RKO (cell line): Measurements from ENCODE around the gene HS1BP3.

Experiments used
- DNase-seq: peaks from one replicate; pipeline ENCODE4 v3.0.0-alpha.2; 2016; ENCODE audit warnings: low spot score

HS1BP3 gene

DNA sequence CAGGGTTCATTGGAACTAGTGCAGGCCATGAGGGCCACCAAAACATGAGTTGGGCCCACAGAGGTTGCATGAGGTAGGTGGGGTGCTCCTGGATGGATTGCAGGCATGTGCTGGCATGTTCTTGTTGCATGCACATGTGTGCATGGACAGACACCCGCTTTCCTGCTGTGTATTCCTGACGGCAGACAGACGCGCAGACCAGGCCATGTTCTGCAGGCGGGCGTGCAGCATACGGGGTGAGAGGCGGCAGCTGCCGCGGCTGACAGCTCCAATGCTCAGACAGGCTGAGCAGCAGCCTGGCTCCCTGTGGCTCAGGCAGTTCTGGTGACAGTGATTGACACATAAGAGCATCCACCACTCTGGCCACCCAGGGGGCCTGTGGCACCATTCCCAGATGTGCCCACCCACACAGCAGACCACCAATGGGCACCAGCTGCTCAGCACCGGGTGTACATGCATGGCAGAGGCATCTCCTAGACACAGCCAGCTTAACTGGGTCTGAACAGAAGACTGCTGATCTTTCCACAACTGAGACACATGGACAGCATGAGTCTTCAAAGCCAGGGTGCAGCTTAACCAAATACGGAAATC lies 21.2 kb downstream of the HS1BP3 start:
- no peak for DNase-seq

- no peak for DNase-seq
Measured at GRCh38 chr2:20629181-20629580, 21.7 kb downstream of the HS1BP3 start.

DNA sequence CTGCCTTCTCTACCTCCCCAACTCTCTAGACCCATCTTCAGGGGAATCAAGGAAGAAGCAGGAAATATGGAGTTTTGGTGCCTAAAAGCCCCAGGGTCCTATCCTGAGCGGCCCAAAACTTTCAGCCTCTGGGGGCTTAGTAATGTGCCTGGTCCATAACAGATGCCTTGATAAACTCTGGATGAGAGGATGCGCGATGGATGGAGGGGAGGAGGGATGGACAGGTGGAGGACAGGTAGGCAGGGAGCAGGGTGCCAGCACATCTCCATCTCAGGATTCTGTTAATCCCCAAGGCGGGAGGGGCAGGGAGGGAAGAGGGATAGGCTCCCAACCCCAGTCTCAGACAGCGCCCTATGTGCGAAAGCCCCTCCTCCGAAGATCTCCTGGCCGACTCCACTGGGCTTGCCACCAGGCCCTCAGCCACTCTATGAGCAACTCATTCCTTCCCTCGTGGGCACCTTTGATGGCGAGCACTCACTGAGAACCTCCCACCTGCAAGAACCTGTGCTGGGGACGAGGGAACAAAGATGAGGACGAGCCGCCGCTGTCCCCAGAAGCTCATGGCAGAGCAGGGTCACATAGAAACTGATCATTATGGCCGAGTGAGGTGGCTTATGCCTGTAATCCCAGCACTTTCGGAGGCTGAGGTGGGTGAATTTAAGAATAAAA lies 23.1 kb downstream of the HS1BP3 start:
- no peak for DNase-seq

DNA sequence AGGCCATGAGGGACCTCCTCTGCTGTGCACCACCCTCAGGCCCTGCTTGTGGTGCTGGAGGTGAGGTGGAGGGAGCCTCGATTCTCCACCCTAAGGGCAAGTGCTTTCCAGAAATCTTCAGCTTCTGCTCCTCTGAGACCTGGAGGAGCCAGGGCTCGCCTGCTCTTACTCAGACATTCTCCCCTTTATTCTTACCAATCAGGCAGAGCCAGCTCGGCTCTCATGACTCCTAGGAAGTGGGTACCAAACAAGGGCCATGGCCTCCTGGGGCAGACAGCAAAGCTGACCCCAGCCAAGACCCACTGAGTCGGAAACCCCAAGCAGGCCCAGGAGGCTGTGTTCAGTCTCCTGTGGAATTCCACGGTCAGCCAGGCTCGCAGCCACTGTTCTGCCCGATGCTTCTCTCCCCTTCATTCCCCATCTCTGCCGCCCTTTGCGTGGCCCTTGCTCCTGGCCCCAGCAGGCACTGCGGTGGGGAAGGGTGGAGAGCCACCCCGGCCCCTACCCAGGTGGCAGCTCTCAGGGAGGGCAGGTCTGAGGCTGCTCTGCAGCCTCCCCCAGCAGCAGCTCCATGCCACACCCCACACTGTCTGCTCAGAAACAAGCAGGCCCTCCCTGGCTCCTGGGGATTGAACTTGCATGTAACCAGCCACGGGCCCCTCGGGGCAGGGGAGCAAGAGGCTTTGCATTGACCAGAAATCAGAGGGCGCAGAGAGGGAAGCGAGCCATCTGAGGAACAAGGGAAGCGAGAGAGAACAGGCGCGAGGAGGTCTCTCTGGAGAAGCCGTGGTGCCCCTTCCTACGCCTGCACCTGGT lies 24.0 kb downstream of the HS1BP3 start:
- DNase-seq, result no peak

- DNase-seq, result no peak
Measured at GRCh38 chr2:20626392-20626697, 24.6 kb downstream of the HS1BP3 start.

DNA sequence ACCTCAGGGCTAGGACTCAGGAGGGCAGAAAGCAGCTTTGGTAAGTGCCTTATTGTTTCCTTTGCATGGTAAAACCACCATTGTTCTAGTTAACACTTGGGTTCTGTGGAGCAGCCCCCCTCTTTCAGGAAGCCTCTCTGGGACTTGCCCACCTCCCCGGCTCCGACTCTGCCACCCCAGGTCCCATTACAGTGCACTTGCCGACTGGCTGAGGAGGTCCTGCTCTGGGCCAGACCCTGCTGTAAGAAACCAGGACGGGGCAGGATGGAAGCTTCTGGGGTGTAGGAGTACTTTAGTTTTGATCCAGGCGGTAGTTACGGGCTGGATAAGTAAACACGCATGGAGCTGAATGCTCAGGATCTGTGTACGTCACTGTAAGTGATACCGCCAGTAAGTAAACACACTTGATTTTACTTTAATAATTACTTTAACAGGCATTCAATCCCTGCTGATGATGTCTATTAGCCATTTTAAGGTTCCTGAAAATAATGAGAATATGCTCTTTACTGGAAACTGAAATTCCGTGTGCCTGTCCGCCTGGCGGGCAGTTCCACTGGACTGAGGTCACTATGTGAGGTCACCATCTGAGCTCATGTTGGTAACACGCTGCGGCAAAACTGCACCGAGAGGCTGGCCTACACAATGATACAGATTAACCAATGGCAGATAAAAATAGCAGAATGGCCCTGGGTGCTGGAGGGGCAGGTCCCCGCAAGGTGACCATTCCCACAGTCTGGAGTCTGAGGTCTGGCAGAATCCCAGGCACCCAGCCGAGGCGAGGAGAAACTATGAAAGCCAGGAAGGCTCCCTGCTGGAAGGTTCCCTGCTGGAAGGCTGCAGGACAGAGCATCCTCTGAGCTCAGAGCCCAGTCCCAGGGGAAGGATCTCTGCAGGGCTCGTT lies 25.2 kb downstream of the HS1BP3 start:
- DNase-seq, result no peak

GRCh38 chr2:20624884-20625485 lies 25.9 kb downstream of the HS1BP3 start:
- no peak for DNase-seq

DNA sequence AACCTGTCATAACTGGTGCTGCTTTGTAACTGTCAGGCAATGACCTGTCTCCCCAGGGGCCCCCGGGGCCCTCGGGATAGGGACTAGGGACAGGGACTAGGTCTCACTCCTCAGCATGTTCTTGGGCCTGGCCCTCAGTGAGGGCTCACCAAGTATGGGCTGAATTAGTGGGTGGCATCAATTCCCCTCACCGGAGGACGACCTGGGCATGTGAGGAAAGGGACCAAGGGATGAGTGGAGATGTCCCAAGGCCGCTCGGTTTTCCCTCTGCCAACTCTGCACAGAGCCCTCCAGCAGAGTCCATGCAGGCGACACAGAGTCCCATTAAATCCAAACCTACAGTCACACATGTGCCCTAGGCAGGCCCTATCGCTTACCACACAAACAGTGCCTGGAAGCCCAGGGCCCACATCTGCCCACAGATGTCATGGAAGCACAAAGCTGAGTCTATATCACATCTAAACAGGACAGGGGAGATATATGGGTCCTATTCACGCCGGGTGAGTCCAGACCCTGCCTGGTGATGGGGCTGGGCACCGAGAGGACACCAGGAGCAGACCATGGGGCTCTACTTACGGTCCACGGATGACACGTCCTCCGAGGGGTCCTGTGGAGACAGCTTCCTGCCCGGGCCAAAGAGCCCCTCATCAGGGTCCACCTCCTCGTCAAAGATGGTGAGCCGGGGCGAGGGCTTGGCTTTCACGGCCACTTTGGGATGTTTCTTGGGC lies 26.6 kb downstream of the HS1BP3 start:
- no peak for DNase-seq

DNA sequence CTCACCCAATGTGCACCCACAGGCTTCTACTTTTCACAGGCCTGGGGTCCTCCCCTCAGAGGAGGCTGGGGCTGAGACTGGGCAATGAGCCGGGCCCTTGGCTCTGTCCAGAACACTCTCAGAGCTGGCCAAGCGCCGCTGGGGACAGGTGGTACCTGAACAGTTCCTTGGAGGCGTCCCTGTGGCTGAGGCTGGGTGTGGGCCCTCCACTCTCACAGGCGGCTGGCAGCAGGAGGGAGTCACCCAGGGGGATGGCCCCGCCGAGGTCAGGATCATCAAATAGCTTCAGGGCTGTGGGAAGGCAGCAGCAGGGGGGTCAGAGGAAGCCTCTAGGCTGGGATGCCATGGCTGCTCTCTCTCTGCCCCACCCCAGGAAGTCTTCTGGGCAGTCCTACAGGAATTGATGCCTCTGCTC lies 27.1 kb downstream of the HS1BP3 start:
- no peak for DNase-seq

DNA sequence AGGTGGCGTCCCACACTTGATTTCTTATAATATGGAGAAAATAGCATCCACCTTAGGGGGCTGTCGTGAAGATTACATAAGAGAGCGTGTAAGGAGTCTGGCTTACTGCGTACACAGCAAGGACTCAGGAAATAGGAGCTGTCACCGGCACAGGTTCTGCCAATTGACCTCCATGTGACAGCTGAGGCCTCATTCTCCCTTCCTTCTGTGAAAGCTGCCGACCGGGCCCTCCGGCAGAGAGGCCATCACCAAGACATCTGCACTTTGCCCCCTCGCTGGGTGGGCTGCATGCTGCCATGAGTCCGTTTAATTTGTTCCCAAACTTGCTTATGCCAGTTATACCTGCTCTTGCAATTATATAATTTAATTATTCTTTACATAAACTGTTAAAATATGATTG lies 27.7 kb downstream of the HS1BP3 start:
- no peak for DNase-seq

DNA sequence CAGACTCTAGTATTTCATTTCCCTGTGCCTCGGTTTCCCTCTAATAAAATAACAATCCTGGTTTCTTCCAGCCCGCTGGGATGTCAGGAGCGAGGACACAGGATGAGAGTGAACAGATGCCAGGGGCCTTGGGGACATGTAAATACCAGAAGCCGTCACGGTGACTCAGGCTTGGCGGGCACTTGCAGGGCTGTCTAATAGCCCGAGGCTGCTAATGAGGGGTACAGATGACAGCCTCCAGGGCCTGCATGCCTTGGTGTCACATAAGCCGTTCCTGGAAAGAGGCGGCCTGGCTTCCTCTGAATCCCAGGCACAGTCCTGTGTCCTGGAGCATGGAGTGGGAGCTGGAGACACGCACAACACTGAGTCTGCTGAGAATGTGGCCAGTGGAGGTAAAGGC lies 28.2 kb downstream of the HS1BP3 start:
- DNase-seq, result no peak

GRCh38 chr2:20622296-20622686 lies 28.6 kb downstream of the HS1BP3 start:
- DNase-seq, result no peak

DNA sequence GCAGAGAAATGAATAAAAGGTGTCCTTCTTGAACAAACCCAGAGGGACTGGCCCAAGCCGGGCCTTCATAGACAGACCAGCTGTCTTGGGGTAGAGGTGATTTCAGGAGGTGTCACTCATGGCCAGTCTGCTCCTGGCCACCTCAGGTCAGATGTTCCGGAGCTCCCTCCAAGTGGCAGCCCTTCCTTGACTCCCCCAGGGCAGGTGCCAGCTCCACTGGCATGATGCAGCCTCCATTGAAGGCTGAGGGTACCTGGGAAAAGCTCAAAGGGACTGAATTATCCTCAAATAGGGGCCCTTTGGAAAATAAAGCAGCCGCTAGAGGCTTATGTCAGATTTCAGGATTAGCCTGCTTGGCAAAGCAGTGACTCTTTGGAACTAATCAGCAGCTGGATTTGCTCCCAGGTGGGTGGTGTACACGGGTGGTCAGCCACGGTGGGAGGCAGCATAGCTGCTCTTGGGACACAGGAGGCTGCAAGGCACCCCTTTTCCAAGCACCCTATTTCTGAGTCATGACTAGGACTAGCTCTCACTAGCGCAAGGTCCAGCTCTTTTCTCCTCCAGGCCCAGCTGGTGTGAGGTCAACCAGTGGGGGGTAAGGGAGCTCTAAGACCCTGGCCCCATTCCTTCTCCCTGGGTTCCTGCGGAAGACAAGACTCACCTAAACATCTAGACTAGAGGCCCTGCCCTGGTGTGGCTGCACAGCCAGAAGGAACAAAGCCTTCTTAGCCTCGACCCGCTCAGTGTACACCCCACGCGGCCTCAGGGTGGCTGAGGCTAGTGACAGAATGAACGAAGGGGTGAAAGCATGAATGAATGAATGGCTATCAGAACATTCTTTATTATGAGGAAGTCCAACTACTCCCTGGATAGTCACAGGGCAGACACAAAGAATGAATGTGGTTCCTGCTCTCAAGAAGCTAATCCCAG lies 29.3 kb downstream of the HS1BP3 start:
- DNase-seq, result no peak

- DNase-seq, result no peak
Measured at GRCh38 chr2:20620696-20621365, 30.1 kb downstream of the HS1BP3 start.

DNA sequence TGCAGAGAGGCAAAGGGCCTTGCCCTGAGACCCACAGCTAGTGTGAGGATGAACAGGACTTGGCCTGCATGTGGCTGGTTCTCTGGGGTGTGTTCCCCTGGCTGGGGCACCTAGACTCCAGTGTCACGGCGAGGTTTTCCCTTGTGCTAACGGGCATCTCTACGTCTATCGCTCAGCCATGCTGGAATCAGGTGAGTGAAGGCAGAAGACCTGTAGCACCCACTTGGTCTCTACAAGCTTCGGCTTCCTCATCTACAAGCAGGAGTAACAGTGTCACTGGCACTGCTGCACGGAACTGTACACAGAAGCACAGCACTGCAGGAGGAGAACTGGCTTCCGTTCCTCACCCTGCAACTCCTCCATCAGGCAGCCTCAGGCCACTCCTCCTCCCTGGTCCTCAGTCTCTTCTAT lies 30.6 kb downstream of the HS1BP3 start:
- no peak for DNase-seq

DNA sequence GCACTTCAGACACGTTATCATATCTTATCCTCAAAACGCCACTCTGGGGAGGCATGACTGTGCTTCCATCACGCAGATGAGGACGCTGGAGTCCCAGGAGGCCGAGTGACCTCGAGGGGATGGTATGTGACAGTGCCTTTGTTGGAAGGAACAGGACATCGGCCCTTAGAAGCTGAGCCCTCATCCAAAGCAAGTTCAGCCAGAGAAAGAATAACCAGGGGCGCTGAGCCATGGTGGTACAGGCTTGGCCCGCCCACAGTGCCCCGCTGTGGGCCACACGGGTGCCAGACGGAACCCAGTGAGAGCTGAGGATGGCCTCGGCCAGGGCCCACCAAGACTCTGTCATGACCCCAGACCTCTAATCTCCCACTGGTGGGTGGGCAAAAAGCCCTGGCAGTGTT lies 31.3 kb downstream of the HS1BP3 start:
- no peak for DNase-seq

DNA sequence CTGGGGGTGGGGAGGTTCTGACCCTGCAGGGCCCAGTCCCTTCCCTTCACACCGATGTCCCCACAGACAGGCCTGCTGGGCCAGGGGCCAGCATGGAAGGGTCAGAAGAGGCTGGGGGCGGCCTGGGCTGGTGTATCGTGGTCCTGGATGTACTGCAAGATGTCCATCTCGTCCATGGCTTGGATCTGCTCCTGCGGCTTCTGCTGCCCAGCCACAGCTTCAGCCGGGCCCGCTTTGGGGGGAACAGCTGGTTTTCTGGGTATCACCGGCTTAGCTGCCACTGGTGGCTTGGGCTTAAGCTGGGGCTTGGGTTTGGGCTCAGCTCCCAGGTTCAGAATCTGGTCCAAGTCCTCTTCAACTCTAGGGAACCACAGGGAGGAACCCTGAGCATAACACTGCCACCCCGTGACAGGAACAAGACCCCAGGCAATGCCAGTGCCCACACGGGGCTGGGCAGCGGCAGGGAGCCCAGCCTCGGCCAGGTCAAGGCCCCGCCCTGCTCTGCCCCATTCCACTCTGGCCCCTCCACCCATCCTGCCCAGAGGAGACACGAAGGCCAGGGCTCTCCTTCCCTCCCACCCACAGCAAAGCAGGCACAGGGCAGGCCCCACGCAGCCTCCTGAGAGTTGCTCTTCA lies 31.9 kb downstream of the HS1BP3 start:
- no peak for DNase-seq

- DNase-seq, result no peak
Measured at GRCh38 chr2:20618468-20618885, 32.4 kb downstream of the HS1BP3 start.

DNA sequence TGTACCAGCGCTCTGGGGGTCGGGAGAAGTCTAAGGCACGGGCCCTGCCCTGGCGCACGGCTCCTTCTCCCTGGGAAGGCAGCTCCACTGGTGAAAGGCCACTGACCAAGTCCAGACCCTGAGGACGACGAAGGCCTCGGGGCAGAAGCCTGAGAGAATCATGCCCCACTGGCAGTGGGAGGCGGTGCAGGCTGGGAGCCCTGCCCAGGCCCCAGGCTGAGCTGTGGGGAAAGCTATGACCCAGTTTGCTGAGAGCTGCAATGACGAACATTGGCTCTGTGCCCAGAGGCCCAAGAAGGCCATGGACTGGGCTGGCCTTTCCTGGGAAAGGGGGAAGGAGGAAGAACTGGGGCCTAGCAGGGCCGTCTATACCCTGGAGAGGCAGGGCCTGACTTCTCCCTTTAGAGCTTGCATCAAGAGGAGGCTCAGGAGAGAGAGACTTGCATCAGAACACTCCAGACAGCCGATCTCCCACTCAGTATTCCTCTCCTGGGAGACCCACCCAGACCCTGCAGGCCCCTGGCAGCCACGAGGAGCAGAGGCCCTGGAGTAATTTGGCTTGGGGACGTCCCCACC lies 32.9 kb downstream of the HS1BP3 start:
- peak; percentile 73 for DNase-seq
